ENCODE measurements around the gene GDA. TPM values are rescaled to one million over a fixed set of nuclear protein-coding genes. Genes with fewer than 3 reads are reported as not detected.

Gene GDA
- total RNA-seq, 1 donor from 2014 or later: 0.85 TPM

- H3K27me3 ChIP-seq (ENCODE audit: low read depth): no peaks in the 10 kb centered on the region
- H3K4me1 ChIP-seq: no peaks in the 10 kb centered on the region
- no peak overlapping the region for H3K4me3 ChIP-seq
- H3K36me3 ChIP-seq: no peaks in the 10 kb centered on the region
- no peak overlapping the region for H3K27ac ChIP-seq (replicated peaks)
- H3K9me3 ChIP-seq (replicated peaks): peaks cover 12% of the 10 kb centered on the region
- DNase-seq: no peak
- intact Hi-C loops (cut with micrococcal nuclease): no loop called here
- TF ChIP-seq CTCF (IDR thresholded peaks at IDR 0.05; ENCODE audit: borderline replicate concordance): no peak
Observed at GRCh38 chr9:72188232-72188631, 39.0 kb downstream of the GDA start.

DNA sequence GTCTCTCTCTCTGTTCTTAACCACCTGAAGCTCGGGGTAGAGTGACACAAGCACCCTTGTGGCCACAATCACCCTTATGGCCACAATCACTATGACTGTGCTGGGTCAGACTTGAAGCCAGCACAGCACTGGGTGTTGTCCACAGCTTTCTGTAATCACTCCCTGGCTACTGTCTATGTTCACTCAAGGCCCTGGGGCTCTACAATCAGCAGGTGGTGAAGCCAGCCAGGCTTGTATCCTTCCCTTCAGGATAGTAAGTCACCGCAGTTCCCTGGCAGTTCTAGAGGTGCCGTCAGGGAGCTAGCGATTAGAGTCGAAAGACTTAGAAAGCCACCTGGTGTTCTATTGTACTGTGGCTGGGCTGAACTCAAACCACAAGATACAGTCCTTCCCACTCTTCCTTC, 44.2 kb downstream of the GDA start:
- no peaks in the 10 kb centered on the region for H3K4me1 ChIP-seq
- no peak overlapping the region for H3K27ac ChIP-seq (replicated peaks)
- no peak overlapping the region for H3K4me3 ChIP-seq
- H3K36me3 ChIP-seq: no peaks in the 10 kb centered on the region
- DNase-seq: no peak
- H3K9me3 ChIP-seq (replicated peaks): no peaks in the 10 kb centered on the region
- intact Hi-C loops (cut with micrococcal nuclease): no loop called here
- H3K27me3 ChIP-seq (ENCODE audit: low read depth): peaks cover 7% of the 10 kb centered on the region
- TF ChIP-seq CTCF (IDR thresholded peaks at IDR 0.05; ENCODE audit: borderline replicate concordance): no peak

- no peaks in the 10 kb centered on the region for H3K4me1 ChIP-seq
- H3K4me3 ChIP-seq: no peak overlapping the region
- H3K9me3 ChIP-seq (replicated peaks): no peaks in the 10 kb centered on the region
- intact Hi-C loops (cut with micrococcal nuclease): no loop called here
- no peak for TF ChIP-seq CTCF (IDR thresholded peaks at IDR 0.05; ENCODE audit: borderline replicate concordance)
- no peak overlapping the region for H3K27ac ChIP-seq (replicated peaks)
- DNase-seq: no peak
- no peaks in the 10 kb centered on the region for H3K36me3 ChIP-seq
- H3K27me3 ChIP-seq (ENCODE audit: low read depth): peaks cover 6% of the 10 kb centered on the region
Observed at GRCh38 chr9:72199238-72199637, 50.0 kb downstream of the GDA start.

- DNase-seq: no peak
- intact Hi-C loops (cut with micrococcal nuclease): no loop called here
- H3K4me1 ChIP-seq: no peaks in the 10 kb centered on the region
Observed at GRCh38 chr9:72200452-72200851, 51.2 kb downstream of the GDA start.

DNA sequence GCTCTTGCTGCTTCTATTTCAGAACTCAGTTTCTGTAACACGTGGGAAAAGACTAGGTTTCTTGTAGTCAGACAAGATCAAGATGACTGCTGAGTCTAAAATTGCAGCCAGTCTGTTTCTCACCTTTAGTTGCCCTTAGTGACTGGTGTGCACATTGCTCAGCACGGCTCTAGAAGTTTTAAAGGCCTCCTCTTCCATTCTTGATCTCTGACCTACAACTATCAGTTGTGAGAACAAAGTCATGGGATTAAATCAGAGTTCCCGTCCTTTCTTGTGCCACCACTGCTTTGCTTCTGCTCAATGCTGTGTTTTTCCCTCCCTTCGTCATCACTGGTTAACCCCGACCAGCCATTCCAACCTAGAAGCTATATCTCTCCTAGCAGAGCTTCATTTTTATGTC, 52.8 kb downstream of the GDA start:
- DNase-seq: no peak
- intact Hi-C loops (cut with micrococcal nuclease): no loop called here
- no peak for TF ChIP-seq CTCF (IDR thresholded peaks at IDR 0.05; ENCODE audit: borderline replicate concordance)
- H3K4me1 ChIP-seq: no peaks in the 10 kb centered on the region
- no peak overlapping the region for H3K27ac ChIP-seq (replicated peaks)
- no peaks in the 10 kb centered on the region for H3K36me3 ChIP-seq
- H3K27me3 ChIP-seq (ENCODE audit: low read depth): no peaks in the 10 kb centered on the region
- H3K4me3 ChIP-seq: no peak overlapping the region
- H3K9me3 ChIP-seq (replicated peaks): no peaks in the 10 kb centered on the region

More at GRCh38 chr9:72200452-72200851, 51.2 kb downstream of the GDA start:
- no peaks in the 10 kb centered on the region for H3K27me3 ChIP-seq (ENCODE audit: low read depth)
- TF ChIP-seq CTCF (IDR thresholded peaks at IDR 0.05; ENCODE audit: borderline replicate concordance): no peak
- H3K36me3 ChIP-seq: no peaks in the 10 kb centered on the region
- no peak overlapping the region for H3K27ac ChIP-seq (replicated peaks)
- no peak overlapping the region for H3K4me3 ChIP-seq
- no peaks in the 10 kb centered on the region for H3K9me3 ChIP-seq (replicated peaks)

All from left ventricle myocardium inferior (tissue), 1 donor.